ENCODE results near the gene EMC10.

GRCh38 chr19:50512112-50512998, 36.0 kb downstream of the EMC10 start:
- TF ChIP-seq POLR2A (IDR thresholded peaks at IDR 0.05) = no peak
- TF ChIP-seq CTCF (IDR thresholded peaks at IDR 0.05) = no peak

Data from thyroid gland (tissue), 4 donors.